MM.1S (cell line): ENCODE data around the gene ELF5.

Experiments used
- DNase-seq: peaks from one replicate; pipeline ENCODE4 v3.0.0-alpha.2; 2015
- H2AFZ ChIP-seq: fragments of 300-600 bp; sonication (generic); 2 replicates; pipeline ENCODE4 v1.6.0; 2016; ENCODE audit warnings: antibody characterized with exemption, low read length
- H3F3A ChIP-seq: fragments of 300-600 bp; sonication (generic); 2 replicates; pipeline ENCODE4 v1.6.1; 2016; ENCODE audit warnings: mild to moderate bottlenecking, antibody characterized with exemption, low read length, moderate library complexity, mixed read lengths; ENCODE audit not compliant: insufficient read depth
- H3K27ac ChIP-seq: fragments of 300-600 bp; sonication (generic); 2 replicates; pipeline ENCODE4 v1.5.1; 2016; ENCODE audit warnings: mild to moderate bottlenecking, low read length
- H3K27me3 ChIP-seq: fragments of 300-600 bp; sonication (generic); replicated peaks from 2 replicates; pipeline ENCODE4 v1.6.0; 2016; ENCODE audit warnings: low read length; ENCODE audit not compliant: insufficient read depth
- H3K36me3 ChIP-seq: fragments of 300-600 bp; sonication (generic); replicated peaks from 2 replicates; pipeline ENCODE4 v1.6.1; 2016; ENCODE audit warnings: mild to moderate bottlenecking, low read length, mixed read lengths; ENCODE audit not compliant: insufficient read depth
- H3K4me1 ChIP-seq: fragments of 300-600 bp; sonication (generic); 2 replicates; pipeline ENCODE4 v1.6.1; 2016; ENCODE audit warnings: low read length, mixed read lengths
- H3K4me2 ChIP-seq: fragments of 300-600 bp; sonication (generic); 2 replicates; pipeline ENCODE4 v1.6.0; 2016; ENCODE audit warnings: low read depth, low read length
- H3K4me3 ChIP-seq: fragments of 300-600 bp; sonication (generic); 2 replicates; pipeline ENCODE4 v1.5.1; 2016; ENCODE audit warnings: low read length, mixed read lengths
- H3K79me2 ChIP-seq: fragments of 300-600 bp; sonication (generic); 2 replicates; pipeline ENCODE4 v1.6.1; 2016; ENCODE audit warnings: mixed run types, low read length, mixed read lengths
- H3K9ac ChIP-seq: fragments of 300-600 bp; sonication (generic); 2 replicates; pipeline ENCODE4 v1.6.1; 2016; ENCODE audit warnings: low read length, mixed read lengths
- H3K9me2 ChIP-seq: fragments of 300-600 bp; sonication (generic); replicated peaks from 2 replicates; pipeline ENCODE4 v1.6.1; 2016; ENCODE audit warnings: mild to moderate bottlenecking, low read length, mixed read lengths; ENCODE audit not compliant: insufficient read depth
- H3K9me3 ChIP-seq: fragments of 300-600 bp; sonication (generic); replicated peaks from 2 replicates; pipeline ENCODE4 v1.6.1; 2016; ENCODE audit warnings: mild to moderate bottlenecking, low read length, mixed read lengths; ENCODE audit not compliant: insufficient read depth
- H4K20me1 ChIP-seq: fragments of 300-600 bp; sonication (generic); 2 replicates; pipeline ENCODE4 v1.6.1; 2016; ENCODE audit warnings: mild to moderate bottlenecking, low read length, moderate library complexity, mixed read lengths; ENCODE audit not compliant: insufficient read depth
- EZH2 ChIP-seq: fragments of 300-600 bp; sonication (generic); optimal IDR thresholded peaks from 2 replicates; pipeline ENCODE3; 2017; ENCODE audit warnings: low read depth, mild to moderate bottlenecking, antibody characterized with exemption, low read length, mixed read lengths
- EZH2phosphoT487 ChIP-seq: fragments of 300-600 bp; sonication (generic); IDR thresholded peaks from 2 replicates; pipeline ENCODE4 v1.6.1; 2018; ENCODE audit warnings: antibody characterized with exemption, low read length
- TF ChIP-seq, protein P1 (sequence below): fragments of 300-600 bp; sonication (generic); IDR thresholded peaks from 2 replicates; pipeline ENCODE4 v1.5.1; 2016; ENCODE audit warnings: antibody characterized with exemption, low read length, mixed read lengths

Gene ELF5

DNA sequence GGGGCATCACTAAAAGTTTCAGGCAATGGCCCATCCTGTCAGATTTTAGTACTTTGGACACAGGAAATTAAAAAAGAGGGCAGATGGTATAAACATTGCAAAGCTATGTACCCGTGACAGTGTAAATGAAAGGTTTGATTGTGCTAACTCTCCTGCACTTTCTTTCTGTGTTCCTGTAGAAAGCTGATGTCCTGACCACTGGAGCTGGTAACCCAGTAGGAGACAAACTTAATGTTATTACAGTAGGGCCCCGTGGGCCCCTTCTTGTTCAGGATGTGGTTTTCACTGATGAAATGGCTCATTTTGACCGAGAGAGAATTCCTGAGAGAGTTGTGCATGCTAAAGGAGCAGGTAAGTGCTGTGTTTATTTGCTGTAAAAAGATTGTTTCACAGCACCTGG, 64.6 kb downstream of the ELF5 start:
- Histone ChIP-seq H3K27me3 (no peaks in the 10 kb centered on the region), H3K79me2 (no peaks in the 10 kb centered on the region), H2AFZ (no peak overlapping the region), H3K4me3 (no peak overlapping the region), H3K27ac (no peak overlapping the region), H3F3A (no peaks in the 10 kb centered on the region), H3K4me2 (no peak overlapping the region), H3K36me3 (0 out of 2 replicates have a peak, but pooled peaks cover 3% of the 10 kb centered on the region), H3K9me2 (no peaks in the 10 kb centered on the region), H3K4me1 (no peaks in the 10 kb centered on the region), H3K9ac (no peak overlapping the region), H4K20me1 (no peaks in the 10 kb centered on the region), H3K9me3 (no peaks in the 10 kb centered on the region)
- TF ChIP-seq, protein P1, sequence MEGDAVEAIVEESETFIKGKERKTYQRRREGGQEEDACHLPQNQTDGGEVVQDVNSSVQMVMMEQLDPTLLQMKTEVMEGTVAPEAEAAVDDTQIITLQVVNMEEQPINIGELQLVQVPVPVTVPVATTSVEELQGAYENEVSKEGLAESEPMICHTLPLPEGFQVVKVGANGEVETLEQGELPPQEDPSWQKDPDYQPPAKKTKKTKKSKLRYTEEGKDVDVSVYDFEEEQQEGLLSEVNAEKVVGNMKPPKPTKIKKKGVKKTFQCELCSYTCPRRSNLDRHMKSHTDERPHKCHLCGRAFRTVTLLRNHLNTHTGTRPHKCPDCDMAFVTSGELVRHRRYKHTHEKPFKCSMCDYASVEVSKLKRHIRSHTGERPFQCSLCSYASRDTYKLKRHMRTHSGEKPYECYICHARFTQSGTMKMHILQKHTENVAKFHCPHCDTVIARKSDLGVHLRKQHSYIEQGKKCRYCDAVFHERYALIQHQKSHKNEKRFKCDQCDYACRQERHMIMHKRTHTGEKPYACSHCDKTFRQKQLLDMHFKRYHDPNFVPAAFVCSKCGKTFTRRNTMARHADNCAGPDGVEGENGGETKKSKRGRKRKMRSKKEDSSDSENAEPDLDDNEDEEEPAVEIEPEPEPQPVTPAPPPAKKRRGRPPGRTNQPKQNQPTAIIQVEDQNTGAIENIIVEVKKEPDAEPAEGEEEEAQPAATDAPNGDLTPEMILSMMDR, result no peak
- TF ChIP-seq EZH2, result no peak
- TF ChIP-seq EZH2phosphoT487, result no peak
- DNase-seq, result peak; percentile 25

DNA sequence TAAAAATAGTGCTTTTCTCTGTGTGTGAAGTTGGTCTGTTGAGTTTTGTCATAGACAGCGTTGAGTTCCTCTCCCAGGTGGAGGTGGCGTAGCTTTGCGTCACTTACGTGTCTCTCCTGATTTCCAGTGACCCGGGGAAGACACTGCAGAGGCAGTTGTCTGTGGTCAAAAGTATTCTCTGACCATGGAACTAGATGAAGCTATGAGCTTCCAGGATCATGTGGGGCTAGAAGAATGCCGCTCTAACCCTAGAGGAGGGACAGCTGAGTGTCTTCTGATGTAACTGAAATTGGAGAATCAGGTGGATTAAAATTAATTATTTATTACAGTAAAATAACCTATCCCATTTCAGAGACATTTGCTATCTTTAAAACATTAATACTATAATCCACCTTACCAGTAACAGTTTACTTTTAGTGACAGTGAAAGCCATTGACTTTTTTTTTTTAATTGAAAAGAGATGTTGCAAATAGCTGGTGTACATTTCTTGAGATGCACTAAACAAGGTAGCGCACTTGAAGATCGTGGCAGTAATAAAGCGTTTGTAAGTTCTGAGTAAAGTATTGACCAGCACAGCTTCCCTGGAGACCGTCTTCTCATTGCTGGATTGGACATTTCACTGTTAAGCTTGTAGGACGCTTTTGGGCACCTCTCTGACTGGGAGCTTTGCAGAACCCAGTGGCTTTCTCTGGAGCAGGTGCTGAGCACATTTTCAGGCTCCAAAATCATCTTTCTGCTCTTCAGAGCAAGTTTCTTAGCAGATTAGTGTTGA, 65.2 kb downstream of the ELF5 start:
- no peaks in the 10 kb centered on the region for H3K4me1 ChIP-seq
- no peaks in the 10 kb centered on the region for H3K27me3 ChIP-seq
- H3K79me2 ChIP-seq, result no peaks in the 10 kb centered on the region
- H3K9me2 ChIP-seq, result no peaks in the 10 kb centered on the region
- H3K9me3 ChIP-seq, result no peaks in the 10 kb centered on the region
- H3F3A ChIP-seq, result no peaks in the 10 kb centered on the region
- no peak overlapping the region for H2AFZ ChIP-seq
- H3K36me3 ChIP-seq, result 0 out of 2 replicates have a peak, but pooled peaks cover 3% of the 10 kb centered on the region
- no peak for DNase-seq
- TF ChIP-seq EZH2 (no peak), EZH2phosphoT487 (no peak)
- TF ChIP-seq, protein P1, result no peak
- H3K27ac ChIP-seq, result no peak overlapping the region
- H3K9ac ChIP-seq, result no peak overlapping the region
- H4K20me1 ChIP-seq, result no peaks in the 10 kb centered on the region
- H3K4me2 ChIP-seq, result no peak overlapping the region
- no peak overlapping the region for H3K4me3 ChIP-seq

- no peaks in the 10 kb centered on the region for H3K36me3 ChIP-seq
- no peak overlapping the region for H3K9ac ChIP-seq
- TF ChIP-seq, protein P1, result no peak
- TF ChIP-seq EZH2phosphoT487, result no peak
- no peak for TF ChIP-seq EZH2
- H3K79me2 ChIP-seq, result no peaks in the 10 kb centered on the region
- no peaks in the 10 kb centered on the region for H3K9me3 ChIP-seq
- no peak overlapping the region for H2AFZ ChIP-seq
- no peaks in the 10 kb centered on the region for H3K9me2 ChIP-seq
- no peak overlapping the region for H3K4me3 ChIP-seq
- no peak overlapping the region for H3K4me2 ChIP-seq
- H3K4me1 ChIP-seq, result no peaks in the 10 kb centered on the region
- H3K27me3 ChIP-seq, result no peaks in the 10 kb centered on the region
- H4K20me1 ChIP-seq, result no peaks in the 10 kb centered on the region
- DNase-seq, result no peak
- H3K27ac ChIP-seq, result no peak overlapping the region
- no peaks in the 10 kb centered on the region for H3F3A ChIP-seq
Observed at GRCh38 chr11:34447044-34447443, 66.5 kb downstream of the ELF5 start.
